NCI-H510A treated with DMSO at 0.1 percent for 48 hours (cell line): ENCODE data around the gene SPATA13.
"Not testable (repeated sequence)": the region's sequence is repeated elsewhere in the genome, so short reads cannot be mapped to it uniquely, and the experiment has no call there.

Experiments
- DNase-seq: peaks from one replicate; lab custom pipeline; 2025; lab: John Stamatoyannopoulos, UW

The SPATA13 gene

DNA sequence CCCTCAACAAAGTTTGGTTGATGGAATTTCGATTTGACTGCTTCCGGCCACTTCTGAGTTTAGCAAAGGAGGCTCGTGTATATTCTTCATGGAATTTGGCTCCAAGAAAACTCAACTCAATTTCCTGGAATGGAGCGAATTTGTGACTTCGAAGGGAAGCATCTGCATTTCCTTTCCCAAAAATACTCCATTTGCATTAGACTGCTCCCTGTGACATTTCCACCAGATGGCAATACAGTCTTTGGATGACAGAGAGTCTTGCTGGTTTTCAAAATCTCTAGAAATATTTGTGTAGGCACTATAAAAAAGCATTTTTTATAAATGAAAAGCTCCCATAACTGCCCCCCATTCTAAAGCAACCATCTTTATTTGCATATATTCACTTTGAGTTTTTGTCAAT is 152.9 kb downstream of the SPATA13 start:
- no peak for DNase-seq

- not testable (repeated sequence) for DNase-seq
These were observed 157.3 kb downstream of the SPATA13 start for GRCh38 chr13:24317835-24318234.

DNA sequence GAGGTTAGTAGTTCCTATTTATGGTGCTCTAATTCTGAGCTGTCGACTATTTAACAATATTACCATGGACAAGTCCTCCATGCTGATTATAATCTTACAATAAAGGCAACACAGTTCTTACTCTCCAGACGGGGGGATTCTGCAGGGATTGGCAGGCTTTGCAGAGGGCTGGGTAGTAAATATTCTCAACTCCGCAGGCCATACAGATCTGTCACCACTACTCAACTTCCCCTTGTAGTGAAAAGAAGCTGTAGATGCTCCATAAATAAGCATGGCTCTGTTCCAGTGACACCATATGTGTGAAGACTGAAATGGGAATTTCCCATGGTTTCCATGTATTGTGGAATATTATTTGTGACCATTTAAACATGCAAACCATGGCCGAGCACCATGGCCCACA is 158.4 kb downstream of the SPATA13 start:
- not testable (repeated sequence) for DNase-seq

DNA sequence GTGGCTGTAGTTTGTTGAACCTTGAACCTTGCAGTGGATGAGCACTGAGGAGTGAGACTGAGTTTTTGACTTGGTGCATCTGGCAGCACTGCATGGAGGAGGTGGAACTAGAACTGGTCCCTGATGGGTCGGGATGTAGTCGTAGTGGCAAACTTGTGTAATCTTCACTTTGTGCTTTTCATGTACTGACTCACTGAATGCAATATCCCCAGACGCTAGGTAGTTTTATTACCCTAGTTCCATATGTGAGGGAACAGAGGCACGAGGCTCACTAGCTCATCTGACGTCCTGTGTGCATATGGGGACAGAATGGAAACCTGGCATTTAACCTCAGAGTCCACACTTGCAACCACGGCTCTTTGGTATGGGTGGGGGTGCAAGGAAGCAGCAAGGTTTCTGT is 159.1 kb downstream of the SPATA13 start:
- not testable (repeated sequence) for DNase-seq

- not testable (repeated sequence) for DNase-seq
These were observed 160.9 kb downstream of the SPATA13 start for GRCh38 chr13:24321416-24321815.

GRCh38 chr13:24322470-24322869 is 161.9 kb downstream of the SPATA13 start:
- DNase-seq, result not testable (repeated sequence)

DNA sequence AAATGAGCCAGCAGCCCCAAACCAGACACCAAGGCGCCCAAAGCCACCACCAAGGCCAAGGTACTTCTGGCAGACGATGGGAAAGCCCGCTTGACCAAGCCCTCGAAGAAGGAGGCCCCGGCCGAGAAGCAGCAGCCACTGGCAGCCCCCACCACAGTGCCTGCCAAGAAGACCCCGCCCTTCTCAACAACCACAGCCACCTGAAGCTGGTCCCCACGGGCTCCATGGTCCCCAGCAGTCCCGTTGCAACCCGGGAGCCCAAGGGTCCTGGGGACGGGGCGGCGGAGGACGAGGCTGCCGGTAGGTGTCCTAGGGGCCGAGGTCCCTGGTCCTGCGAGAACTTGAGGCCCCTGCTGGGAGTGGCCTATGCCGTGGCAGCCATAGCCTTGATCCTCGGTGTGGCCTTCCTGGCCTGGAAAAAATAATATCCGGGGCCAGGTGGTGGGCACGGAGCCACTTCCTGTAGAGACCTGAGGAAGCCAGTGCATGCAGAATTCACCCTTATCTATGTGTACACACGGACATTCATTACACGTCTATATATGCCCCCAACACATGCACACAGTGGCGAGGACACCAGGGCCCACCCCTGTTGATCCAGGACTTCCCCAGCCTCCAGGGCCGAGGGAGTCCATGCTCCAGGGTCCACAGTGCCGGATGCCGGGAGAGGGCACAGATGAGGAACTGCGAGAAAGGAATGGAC is 162.7 kb downstream of the SPATA13 start:
- DNase-seq, result no peak

DNA sequence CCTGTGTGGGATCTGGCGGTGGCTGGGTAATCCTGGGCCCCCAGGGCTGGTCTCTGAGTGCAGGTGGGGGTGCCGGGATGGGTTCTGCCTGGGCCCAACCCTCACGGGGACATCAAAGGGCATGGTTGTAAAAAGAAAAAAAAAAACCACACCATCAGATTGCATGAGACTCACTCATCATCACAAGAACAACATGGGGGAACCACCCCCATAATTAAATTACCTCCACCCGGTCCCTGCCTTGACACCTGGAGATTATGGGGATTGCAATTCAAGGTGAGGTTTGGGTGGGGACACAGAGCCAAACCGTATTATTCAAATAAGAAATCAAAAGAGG is 163.2 kb downstream of the SPATA13 start:
- DNase-seq, result no peak

- DNase-seq, result not testable (repeated sequence)
These were observed 167.1 kb downstream of the SPATA13 start for GRCh38 chr13:24327598-24327997.

DNA sequence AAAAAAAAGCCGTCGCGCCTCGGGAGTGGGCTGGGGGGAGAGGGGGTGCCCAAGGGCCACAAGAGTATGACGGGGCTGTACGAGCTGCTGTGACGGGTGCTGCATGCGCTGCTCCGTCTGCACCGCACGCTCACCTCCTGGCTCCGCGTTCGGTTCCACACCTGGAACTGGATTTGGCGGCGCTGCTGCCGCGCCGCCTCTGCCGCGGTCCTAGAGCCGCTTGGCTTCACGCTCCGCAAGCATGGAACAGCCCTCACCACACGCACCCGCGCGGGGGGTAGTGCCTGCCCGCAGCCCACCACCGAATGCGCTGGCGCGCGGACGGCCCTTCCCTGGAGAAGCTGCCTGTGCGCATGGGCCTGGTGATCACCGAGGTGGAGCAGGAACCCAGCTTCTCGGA is 167.6 kb downstream of the SPATA13 start:
- DNase-seq, result no peak

DNA sequence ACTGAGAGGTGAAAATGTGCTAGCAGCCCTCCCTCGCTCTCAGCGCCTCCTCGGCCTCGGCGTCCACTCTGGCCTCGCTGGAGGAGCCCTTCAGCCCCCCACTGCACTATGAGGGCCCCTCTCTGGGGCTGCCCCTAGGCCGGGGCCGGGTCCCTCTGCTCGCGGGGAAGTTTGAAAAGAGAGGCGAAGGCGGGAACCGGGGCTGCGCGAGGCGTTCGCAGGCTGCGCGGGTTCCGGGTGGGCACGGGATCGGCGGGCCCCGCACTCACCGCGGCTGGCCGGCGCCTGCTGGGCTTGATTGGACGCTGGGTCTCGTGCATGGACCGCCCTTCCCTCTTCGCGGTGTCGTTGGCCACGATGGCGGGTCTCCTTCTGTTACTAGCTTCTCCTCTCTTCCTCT is 178.2 kb downstream of the SPATA13 start:
- no peak for DNase-seq

DNA sequence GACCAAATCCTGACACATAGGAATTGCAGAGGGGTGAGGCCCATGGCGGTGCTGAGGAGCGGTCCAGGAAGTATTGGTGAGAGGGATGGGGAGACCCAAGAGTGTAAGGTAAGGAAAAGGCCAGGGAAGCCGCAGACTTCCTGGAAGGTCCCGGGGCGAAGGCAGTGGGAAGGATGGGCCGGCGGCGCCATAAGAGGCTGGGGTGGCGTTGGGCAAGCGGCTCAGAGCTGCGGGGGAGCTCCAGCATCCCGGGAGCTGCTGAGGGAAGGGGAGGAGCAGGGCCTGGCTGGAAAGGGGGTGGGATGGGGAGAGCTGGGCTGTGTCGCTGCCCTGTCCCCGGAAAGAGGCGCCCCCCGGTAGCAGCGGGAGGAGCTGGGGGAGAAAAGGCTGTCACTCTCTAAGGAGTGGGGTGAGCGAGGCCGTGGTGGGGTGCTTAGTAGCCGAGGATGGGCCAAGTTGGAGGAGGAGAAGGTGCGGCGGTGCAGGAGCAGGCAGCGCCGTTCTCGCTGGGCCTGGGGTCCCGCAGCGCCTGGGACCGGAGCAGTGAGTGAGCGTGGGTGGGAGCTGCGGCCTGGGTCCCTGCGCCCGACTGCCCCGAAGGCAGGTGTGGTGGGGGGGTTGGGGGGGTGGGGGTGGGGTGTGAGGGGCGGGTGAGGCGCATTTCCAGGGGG is 179.6 kb downstream of the SPATA13 start:
- no peak for DNase-seq

GRCh38 chr13:24340608-24340955 is 180.1 kb downstream of the SPATA13 start:
- DNase-seq, result no peak

GRCh38 chr13:24341439-24341838 is 180.9 kb downstream of the SPATA13 start:
- DNase-seq, result peak; percentile 24

GRCh38 chr13:24348385-24348784 is 187.9 kb downstream of the SPATA13 start:
- no peak for DNase-seq

DNA sequence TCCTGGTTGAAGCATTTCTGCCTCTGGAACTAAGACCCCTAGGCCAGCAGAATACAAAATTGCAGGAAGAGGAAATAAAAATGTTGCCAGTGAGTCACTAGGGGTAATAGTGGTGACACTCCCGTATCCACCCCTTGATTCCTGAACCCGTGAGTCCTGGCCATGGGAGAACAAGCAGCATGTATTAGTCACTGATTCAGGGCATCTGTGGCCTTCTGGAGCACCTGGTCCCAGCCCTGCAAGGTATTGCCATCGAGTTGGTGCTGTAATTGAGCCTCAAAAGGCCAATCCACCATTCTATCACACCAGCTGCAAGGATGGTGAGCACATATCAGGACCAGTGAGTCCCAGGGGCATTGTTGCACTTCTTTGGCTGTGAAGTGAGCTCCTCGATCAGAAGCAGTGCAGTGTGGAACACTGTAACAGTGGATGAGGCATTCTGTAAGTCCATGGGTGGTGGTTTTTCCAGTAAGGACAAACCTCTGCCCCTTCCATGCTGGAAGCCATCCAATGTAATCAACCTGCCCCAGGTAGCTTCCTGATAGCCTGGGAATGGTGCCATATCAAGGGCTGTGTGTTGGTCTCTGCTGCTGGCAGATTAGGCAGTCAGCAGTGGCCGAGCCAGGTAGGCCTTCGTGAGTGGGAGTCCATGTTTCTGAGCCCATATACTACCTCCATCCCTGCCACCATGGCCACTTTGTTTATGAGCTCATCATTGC is 188.4 kb downstream of the SPATA13 start:
- DNase-seq, result peak; percentile 3

GRCh38 chr13:24349778-24350664 is 189.5 kb downstream of the SPATA13 start:
- not testable (repeated sequence) for DNase-seq

DNA sequence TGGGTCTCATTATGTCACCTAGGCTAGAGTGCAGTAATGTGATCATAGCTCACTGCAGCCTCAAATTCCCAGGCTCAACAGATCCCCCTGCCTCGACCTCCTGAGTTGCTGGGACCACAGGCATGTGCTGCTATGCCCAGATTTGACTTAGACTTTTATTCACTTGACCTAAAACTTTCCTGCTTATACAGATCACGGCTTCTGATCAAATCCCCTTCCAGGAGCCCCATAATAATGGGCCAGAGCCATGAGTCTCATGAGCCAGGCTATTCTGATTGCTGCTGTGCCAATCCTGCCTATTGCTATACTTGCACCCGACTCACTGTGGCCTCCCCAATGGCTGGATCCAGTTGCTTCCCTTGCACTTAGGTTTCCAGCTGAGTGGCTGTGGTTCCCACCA is 190.9 kb downstream of the SPATA13 start:
- DNase-seq, result no peak

DNA sequence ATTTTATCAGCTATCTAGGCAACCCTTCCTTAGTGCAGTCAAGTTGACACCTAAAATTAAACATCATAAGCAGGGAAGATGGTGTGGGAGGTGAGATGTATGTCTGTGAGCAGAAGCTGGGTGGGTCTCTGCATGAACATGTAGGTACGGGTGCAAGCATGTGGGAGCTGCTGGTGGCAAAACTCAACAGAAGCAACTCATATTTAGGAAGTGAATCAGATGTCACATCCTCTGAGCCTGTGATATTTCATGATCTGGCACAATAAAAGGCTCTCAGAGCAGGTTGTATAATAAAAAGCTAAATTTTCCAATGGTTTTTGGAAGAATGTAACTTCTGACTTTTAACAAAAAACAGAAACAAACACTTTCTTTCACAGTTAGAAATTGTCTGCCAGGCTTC is 193.2 kb downstream of the SPATA13 start:
- no peak for DNase-seq

GRCh38 chr13:24355103-24355502 is 194.6 kb downstream of the SPATA13 start:
- DNase-seq, result no peak

DNA sequence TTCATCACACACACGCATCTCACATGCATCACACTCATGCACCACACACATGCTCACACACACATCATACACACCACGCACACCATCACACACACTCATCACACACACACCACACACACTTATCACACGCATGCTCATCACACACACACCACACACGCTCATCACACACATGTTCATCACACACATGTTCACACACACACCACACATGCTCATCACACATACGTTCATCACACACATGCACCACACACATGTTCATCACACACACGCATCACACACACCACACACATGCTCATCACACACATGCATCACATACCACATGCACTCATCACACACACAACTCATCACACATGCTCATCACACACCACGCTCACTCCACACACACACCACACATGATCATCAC is 195.8 kb downstream of the SPATA13 start:
- no peak for DNase-seq
